Neural progenitor cell (in vitro differentiated cells): Measurements from ENCODE around the gene CAMK1. TPM values are rescaled to one million over a fixed set of nuclear protein-coding genes. Genes with fewer than 3 reads are reported as not detected.

Experiments
- DNase-seq: peaks from one replicate; pipeline ENCODE4 v3.0.0-alpha.2; 2016; ENCODE audit warnings: low spot score
- H2AFZ ChIP-seq: fragments of 200-600 bp; sonication (generic); replicated peaks from 2 replicates; pipeline ENCODE4 v1.6.1; 2016; ENCODE audit warnings: antibody characterized with exemption
- H3F3A ChIP-seq: fragments of 200-600 bp; sonication (generic); 2 replicates; pipeline ENCODE4 v1.6.1; 2016; ENCODE audit warnings: antibody characterized with exemption, low read depth
- H3K27ac ChIP-seq: fragments of 200-600 bp; sonication (generic); 2 replicates; pipeline ENCODE4 v1.5.1; 2016; ENCODE audit warnings: mild to moderate bottlenecking
- H3K27me3 ChIP-seq: fragments of 200-600 bp; sonication (generic); 2 replicates; pipeline ENCODE4 v1.6.1; 2016; ENCODE audit warnings: mild to moderate bottlenecking, moderate library complexity
- H3K36me3 ChIP-seq: fragments of 200-600 bp; sonication (generic); 2 replicates; pipeline ENCODE4 v1.5.1; 2016
- H3K4me1 ChIP-seq: fragments of 200-600 bp; sonication (generic); 2 replicates; pipeline ENCODE4 v1.6.1; 2016; ENCODE audit warnings: mixed run types
- H3K4me2 ChIP-seq: fragments of 200-600 bp; sonication (generic); 2 replicates; pipeline ENCODE4 v1.6.1; 2016
- H3K4me3 ChIP-seq: fragments of 200-600 bp; sonication (generic); 2 replicates; pipeline ENCODE4 v1.5.1; 2016
- H3K79me2 ChIP-seq: fragments of 200-600 bp; sonication (generic); 2 replicates; pipeline ENCODE4 v1.6.1; 2016; ENCODE audit warnings: low read depth
- H3K9ac ChIP-seq: fragments of 200-600 bp; sonication (generic); 2 replicates; pipeline ENCODE4 v1.6.1; 2016
- H3K9me3 ChIP-seq: fragments of 200-600 bp; sonication (generic); 2 replicates; pipeline ENCODE4 v1.5.1; 2016; ENCODE audit warnings: low read depth
- H4K20me1 ChIP-seq: fragments of 200-600 bp; sonication (generic); 2 replicates; pipeline ENCODE4 v1.6.1; 2016; ENCODE audit warnings: low read depth
- H3K27ac Mint-ChIP-seq: 3 replicates; pipeline ENCODE4 v1.8.0; 2021; ENCODE audit warnings: mixed read lengths
- H3K27me3 Mint-ChIP-seq: 2 replicates; pipeline ENCODE4 v1.8.0; 2022; ENCODE audit warnings: low read depth, mild to moderate bottlenecking, inconsistent platforms, moderate library complexity, mixed read lengths; ENCODE audit not compliant: insufficient read depth
- H3K36me3 Mint-ChIP-seq: 3 replicates; pipeline ENCODE4 v1.8.0; 2021; ENCODE audit warnings: mixed read lengths
- H3K4me1 Mint-ChIP-seq: 3 replicates; pipeline ENCODE4 v1.8.0; 2021; ENCODE audit warnings: mixed read lengths
- H3K4me3 Mint-ChIP-seq: 3 replicates; pipeline ENCODE4 v1.8.0; 2021; ENCODE audit warnings: mild to moderate bottlenecking, moderate library complexity, mixed read lengths
- H3K9me3 Mint-ChIP-seq: 3 replicates; pipeline ENCODE4 v1.8.0; 2020; ENCODE audit warnings: mixed read lengths
- EZH2 ChIP-seq: fragments of 200-600 bp; sonication (generic); IDR thresholded peaks from 2 replicates; pipeline ENCODE4 v1.6.1; 2017; ENCODE audit warnings: antibody characterized with exemption, mild to moderate bottlenecking, moderate library complexity
- EZH2phosphoT487 ChIP-seq: fragments of 200-600 bp; sonication (generic); IDR thresholded peaks from 2 replicates; pipeline ENCODE4 v1.6.1; 2017; ENCODE audit warnings: antibody characterized with exemption
- total RNA-seq: library from RNA; depleted of rRNA; stranded (reverse); fragments of >200 nt; gene quantifications from 2 replicates; pipeline ENCODE4 v1.2.3, GENCODE V29; 2015; ENCODE audit warnings: low replicate concordance
- TF ChIP-seq, protein P1 (sequence below): fragments of 200-600 bp; sonication (generic); IDR thresholded peaks from 2 replicates; pipeline ENCODE4 v1.5.1; 2017; ENCODE audit warnings: antibody characterized with exemption, mild to moderate bottlenecking

Gene CAMK1
- total RNA-seq, 1 donor from 2014 or later, result 24.9 TPM

DNA sequence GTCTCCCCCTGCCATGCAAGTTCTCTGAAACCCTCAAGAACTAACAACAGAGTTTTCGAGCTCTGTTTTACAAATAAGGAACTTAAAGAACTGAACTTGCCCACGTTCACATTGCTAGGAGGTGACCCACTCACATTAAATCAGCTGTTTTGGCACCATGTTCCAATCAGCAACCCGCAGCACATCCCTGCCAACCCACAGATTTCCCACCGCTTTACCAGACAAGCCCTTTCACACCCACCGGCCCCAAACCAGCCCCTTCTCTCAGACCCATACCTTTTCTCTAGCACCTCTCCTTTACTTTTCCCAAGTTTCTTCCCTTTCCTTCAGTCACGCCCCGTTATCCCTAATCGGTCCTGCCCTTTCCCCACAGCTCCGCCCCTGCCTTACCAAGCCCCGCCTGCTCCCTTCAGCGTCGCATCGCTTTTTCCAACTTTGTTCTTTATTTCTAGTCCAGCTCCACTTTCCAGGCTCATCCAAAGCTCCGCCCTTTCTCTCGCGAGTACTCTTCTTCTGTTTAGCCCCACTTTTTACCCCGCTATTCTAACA lies 39.0 kb downstream of the CAMK1 start:
- H4K20me1 ChIP-seq, result peaks cover 29% of the 10 kb centered on the region
- no peaks in the 10 kb centered on the region for H3K36me3 ChIP-seq
- H3K27ac ChIP-seq, result no peak overlapping the region
- peaks cover 7% of the 10 kb centered on the region for H3K4me1 ChIP-seq
- Mint-ChIP-seq H3K36me3 (peaks cover 12% of the 10 kb centered on the region), H3K4me3 (peak overlapping the region; percentile 91), H3K27me3 (peaks cover 3% of the 10 kb centered on the region), H3K4me1 (peaks cover 21% of the 10 kb centered on the region), H3K27ac (peak overlapping the region; percentile 87), H3K9me3 (no peaks in the 10 kb centered on the region)
- H3F3A ChIP-seq, result peaks cover 9% of the 10 kb centered on the region
- peak overlapping the region; percentile 94 for H2AFZ ChIP-seq
- no peak for DNase-seq
- no peak overlapping the region for H3K9ac ChIP-seq
- H3K4me3 ChIP-seq, result peak overlapping the region; percentile 97
- peaks cover 30% of the 10 kb centered on the region for H3K79me2 ChIP-seq
- H3K27me3 ChIP-seq, result no peaks in the 10 kb centered on the region
- TF ChIP-seq, protein P1, sequence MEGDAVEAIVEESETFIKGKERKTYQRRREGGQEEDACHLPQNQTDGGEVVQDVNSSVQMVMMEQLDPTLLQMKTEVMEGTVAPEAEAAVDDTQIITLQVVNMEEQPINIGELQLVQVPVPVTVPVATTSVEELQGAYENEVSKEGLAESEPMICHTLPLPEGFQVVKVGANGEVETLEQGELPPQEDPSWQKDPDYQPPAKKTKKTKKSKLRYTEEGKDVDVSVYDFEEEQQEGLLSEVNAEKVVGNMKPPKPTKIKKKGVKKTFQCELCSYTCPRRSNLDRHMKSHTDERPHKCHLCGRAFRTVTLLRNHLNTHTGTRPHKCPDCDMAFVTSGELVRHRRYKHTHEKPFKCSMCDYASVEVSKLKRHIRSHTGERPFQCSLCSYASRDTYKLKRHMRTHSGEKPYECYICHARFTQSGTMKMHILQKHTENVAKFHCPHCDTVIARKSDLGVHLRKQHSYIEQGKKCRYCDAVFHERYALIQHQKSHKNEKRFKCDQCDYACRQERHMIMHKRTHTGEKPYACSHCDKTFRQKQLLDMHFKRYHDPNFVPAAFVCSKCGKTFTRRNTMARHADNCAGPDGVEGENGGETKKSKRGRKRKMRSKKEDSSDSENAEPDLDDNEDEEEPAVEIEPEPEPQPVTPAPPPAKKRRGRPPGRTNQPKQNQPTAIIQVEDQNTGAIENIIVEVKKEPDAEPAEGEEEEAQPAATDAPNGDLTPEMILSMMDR, result no peak
- TF ChIP-seq EZH2phosphoT487 (no peak), EZH2 (no peak)
- peak overlapping the region; percentile 72 for H3K4me2 ChIP-seq
- H3K9me3 ChIP-seq, result no peaks in the 10 kb centered on the region

DNA sequence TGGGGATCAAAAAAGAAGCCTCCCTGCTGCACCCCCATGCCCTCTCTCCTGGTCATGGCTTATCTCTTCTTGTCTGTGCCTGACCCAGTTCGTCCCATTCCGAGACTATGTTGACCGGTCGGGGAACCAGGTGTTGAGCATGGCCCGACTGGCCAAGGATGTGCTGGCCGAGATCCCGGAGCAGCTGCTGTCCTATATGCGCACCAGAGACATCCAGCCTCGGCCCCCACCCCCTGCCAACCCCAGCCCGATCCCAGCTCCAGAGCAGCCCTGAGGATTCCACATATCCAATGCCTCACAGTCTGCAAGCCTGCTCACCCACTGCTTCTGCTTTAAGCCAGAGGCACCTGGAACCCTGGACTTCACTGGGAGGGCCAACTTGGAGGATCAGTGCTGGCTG lies 40.3 kb downstream of the CAMK1 start:
- no peak overlapping the region for H3K4me3 Mint-ChIP-seq
- DNase-seq, result no peak

DNA sequence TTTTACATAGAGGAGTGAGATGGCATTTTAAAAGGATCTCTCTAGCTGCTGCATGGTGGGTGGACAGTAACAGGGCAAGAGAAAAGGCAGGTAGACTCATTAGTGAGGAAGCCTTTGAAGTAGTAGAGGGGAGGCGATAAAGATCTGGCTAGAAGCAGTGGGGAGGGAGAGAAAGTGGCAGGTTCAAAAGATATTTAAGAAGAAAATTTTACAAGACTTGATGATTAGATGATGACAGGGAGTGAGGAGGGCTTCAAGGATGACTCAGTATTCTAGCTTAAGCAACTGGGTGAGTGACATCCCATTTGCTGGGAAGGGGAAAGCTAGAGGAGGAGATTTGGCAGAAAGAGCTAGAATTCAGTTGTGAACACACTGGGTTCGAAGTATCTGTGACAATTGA lies 42.0 kb downstream of the CAMK1 start:
- Histone ChIP-seq H4K20me1 (peaks cover 11% of the 10 kb centered on the region), H3K4me2 (no peak overlapping the region), H3K9ac (no peak overlapping the region), H3K4me3 (no peak overlapping the region), H3K9me3 (no peaks in the 10 kb centered on the region), H3F3A (peaks cover 9% of the 10 kb centered on the region), H3K4me1 (peaks cover 5% of the 10 kb centered on the region), H3K36me3 (no peaks in the 10 kb centered on the region), H3K27me3 (no peaks in the 10 kb centered on the region), H3K27ac (no peak overlapping the region), H2AFZ (peak overlapping the region; percentile 96), H3K79me2 (peaks cover 11% of the 10 kb centered on the region)
- Mint-ChIP-seq H3K27ac (no peak overlapping the region), H3K9me3 (no peaks in the 10 kb centered on the region), H3K36me3 (no peaks in the 10 kb centered on the region), H3K4me1 (peaks cover 11% of the 10 kb centered on the region), H3K27me3 (peaks cover 3% of the 10 kb centered on the region), H3K4me3 (no peak overlapping the region)
- TF ChIP-seq, protein P1, result no peak
- DNase-seq, result no peak

More for the DNA sequence above, 40.3 kb downstream of the CAMK1 start:
- no peaks in the 10 kb centered on the region for H3K27me3 ChIP-seq
- H4K20me1 ChIP-seq, result peaks cover 22% of the 10 kb centered on the region
- peaks cover 7% of the 10 kb centered on the region for H3K4me1 ChIP-seq
- no peaks in the 10 kb centered on the region for H3K36me3 ChIP-seq
- H2AFZ ChIP-seq, result no peak overlapping the region
- H3K9ac ChIP-seq, result no peak overlapping the region
- Mint-ChIP-seq H3K27me3 (peaks cover 3% of the 10 kb centered on the region), H3K27ac (peak overlapping the region; percentile 31), H3K9me3 (no peaks in the 10 kb centered on the region), H3K4me1 (peaks cover 21% of the 10 kb centered on the region), H3K36me3 (peaks cover 7% of the 10 kb centered on the region)
- TF ChIP-seq EZH2 (no peak), EZH2phosphoT487 (no peak)
- TF ChIP-seq, protein P1, result no peak
- no peaks in the 10 kb centered on the region for H3K9me3 ChIP-seq
- H3F3A ChIP-seq, result peaks cover 9% of the 10 kb centered on the region
- H3K27ac ChIP-seq, result no peak overlapping the region
- H3K79me2 ChIP-seq, result peaks cover 27% of the 10 kb centered on the region
- H3K4me3 ChIP-seq, result no peak overlapping the region
- H3K4me2 ChIP-seq, result no peak overlapping the region
